SK-N-SH treated with all-trans-retinoic acid at 6 μM for 48 hours (cell line): ENCODE data around the gene ASPN.

ENCODE experiments used
- CSDC2 ChIP-seq: fragments of 250-450 bp; sonication (Bioruptor Pico); IDR thresholded peaks from 2 replicates; pipeline ENCODE4 v1.5.0; 2020; ENCODE audit warnings: mild to moderate bottlenecking, moderate library complexity
- GLIS3 ChIP-seq: fragments of 250-450 bp; sonication (Bioruptor Pico); IDR thresholded peaks from 2 replicates; pipeline ENCODE4 v1.5.0; 2020; ENCODE audit warnings: mild to moderate bottlenecking, moderate library complexity
- ISL1 ChIP-seq: fragments of 250-450 bp; sonication (Bioruptor Pico); IDR thresholded peaks from 2 replicates; pipeline ENCODE4 v2.1.2; 2022; ENCODE audit warnings: mild to moderate bottlenecking, moderate library complexity
- OSR1 ChIP-seq: fragments of 250-450 bp; sonication (Bioruptor Pico); IDR thresholded peaks from 2 replicates; pipeline ENCODE4 v1.8.0; 2022; ENCODE audit warnings: moderate library complexity, mild to moderate bottlenecking, inconsistent platforms
- PATZ1 ChIP-seq: fragments of 250-450 bp; sonication (Bioruptor Pico); IDR thresholded peaks from 2 replicates; pipeline ENCODE4 v1.8.0; 2020; ENCODE audit warnings: mild to moderate bottlenecking, moderate library complexity, borderline replicate concordance
- RARB ChIP-seq: fragments of 250-450 bp; sonication (Bioruptor Pico); IDR thresholded peaks from 2 replicates; pipeline ENCODE4 v1.8.0; 2021; ENCODE audit warnings: mild to moderate bottlenecking, moderate library complexity
- SNAI2 ChIP-seq: fragments of 250-450 bp; sonication (Bioruptor Pico); IDR thresholded peaks from 2 replicates; pipeline ENCODE4 v1.5.0; 2020; ENCODE audit warnings: mild to moderate bottlenecking, moderate library complexity
- TCF4 ChIP-seq: fragments of 250-450 bp; sonication (Bioruptor Pico); IDR thresholded peaks from 2 replicates; pipeline ENCODE4 v1.8.0; 2021; ENCODE audit warnings: mild to moderate bottlenecking, moderate library complexity, borderline replicate concordance
- ZNF8 ChIP-seq: fragments of 450-650 bp; formaldehyde crosslinking; IDR thresholded peaks from 2 replicates; pipeline ENCODE4 v1.5.0; 2020; ENCODE audit warnings: mild to moderate bottlenecking, moderate library complexity
- TF ChIP-seq, protein P1 (sequence below): fragments of 250-450 bp; sonication (Bioruptor Pico); IDR thresholded peaks from 2 replicates; pipeline ENCODE4 v1.5.1; 2020; ENCODE audit warnings: low read depth, mild to moderate bottlenecking, moderate library complexity
- TF ChIP-seq, protein P2 (sequence below): fragments of 250-450 bp; sonication (Bioruptor Pico); IDR thresholded peaks from 2 replicates; pipeline ENCODE4 v1.8.0; 2021; ENCODE audit warnings: low read depth, mild to moderate bottlenecking, moderate library complexity, borderline replicate concordance
- TF ChIP-seq, protein P3 (sequence below): fragments of 250-450 bp; sonication (Bioruptor Pico); IDR thresholded peaks from 2 replicates; pipeline ENCODE4 v1.5.0; 2020; ENCODE audit warnings: mild to moderate bottlenecking, moderate library complexity

GRCh38 chr9:92446536-92446935 is 35.8 kb downstream of the ASPN start:
- no peak for TF ChIP-seq CSDC2 (CRISPR knock-in tag)
- TF ChIP-seq, protein P1, sequence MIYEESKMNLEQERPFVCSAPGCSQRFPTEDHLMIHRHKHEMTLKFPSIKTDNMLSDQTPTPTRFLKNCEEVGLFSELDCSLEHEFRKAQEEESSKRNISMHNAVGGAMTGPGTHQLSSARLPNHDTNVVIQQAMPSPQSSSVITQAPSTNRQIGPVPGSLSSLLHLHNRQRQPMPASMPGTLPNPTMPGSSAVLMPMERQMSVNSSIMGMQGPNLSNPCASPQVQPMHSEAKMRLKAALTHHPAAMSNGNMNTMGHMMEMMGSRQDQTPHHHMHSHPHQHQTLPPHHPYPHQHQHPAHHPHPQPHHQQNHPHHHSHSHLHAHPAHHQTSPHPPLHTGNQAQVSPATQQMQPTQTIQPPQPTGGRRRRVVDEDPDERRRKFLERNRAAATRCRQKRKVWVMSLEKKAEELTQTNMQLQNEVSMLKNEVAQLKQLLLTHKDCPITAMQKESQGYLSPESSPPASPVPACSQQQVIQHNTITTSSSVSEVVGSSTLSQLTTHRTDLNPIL, result no peak
- TF ChIP-seq, protein P2, sequence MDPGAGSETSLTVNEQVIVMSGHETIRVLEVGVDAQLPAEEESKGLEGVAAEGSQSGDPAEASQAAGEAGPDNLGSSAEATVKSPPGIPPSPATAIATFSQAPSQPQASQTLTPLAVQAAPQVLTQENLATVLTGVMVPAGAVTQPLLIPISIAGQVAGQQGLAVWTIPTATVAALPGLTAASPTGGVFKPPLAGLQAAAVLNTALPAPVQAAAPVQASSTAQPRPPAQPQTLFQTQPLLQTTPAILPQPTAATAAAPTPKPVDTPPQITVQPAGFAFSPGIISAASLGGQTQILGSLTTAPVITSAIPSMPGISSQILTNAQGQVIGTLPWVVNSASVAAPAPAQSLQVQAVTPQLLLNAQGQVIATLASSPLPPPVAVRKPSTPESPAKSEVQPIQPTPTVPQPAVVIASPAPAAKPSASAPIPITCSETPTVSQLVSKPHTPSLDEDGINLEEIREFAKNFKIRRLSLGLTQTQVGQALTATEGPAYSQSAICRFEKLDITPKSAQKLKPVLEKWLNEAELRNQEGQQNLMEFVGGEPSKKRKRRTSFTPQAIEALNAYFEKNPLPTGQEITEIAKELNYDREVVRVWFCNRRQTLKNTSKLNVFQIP (CRISPR knock-in tag), result no peak
- TF ChIP-seq GLIS3, result no peak
- no peak for TF ChIP-seq ISL1 (CRISPR knock-in tag)
- TF ChIP-seq OSR1, result no peak
- TF ChIP-seq ZNF8 (CRISPR knock-in tag), result no peak
- TF ChIP-seq PATZ1 (CRISPR knock-in tag), result no peak
- TF ChIP-seq TCF4 (CRISPR knock-in tag), result no peak
- TF ChIP-seq, protein P3, sequence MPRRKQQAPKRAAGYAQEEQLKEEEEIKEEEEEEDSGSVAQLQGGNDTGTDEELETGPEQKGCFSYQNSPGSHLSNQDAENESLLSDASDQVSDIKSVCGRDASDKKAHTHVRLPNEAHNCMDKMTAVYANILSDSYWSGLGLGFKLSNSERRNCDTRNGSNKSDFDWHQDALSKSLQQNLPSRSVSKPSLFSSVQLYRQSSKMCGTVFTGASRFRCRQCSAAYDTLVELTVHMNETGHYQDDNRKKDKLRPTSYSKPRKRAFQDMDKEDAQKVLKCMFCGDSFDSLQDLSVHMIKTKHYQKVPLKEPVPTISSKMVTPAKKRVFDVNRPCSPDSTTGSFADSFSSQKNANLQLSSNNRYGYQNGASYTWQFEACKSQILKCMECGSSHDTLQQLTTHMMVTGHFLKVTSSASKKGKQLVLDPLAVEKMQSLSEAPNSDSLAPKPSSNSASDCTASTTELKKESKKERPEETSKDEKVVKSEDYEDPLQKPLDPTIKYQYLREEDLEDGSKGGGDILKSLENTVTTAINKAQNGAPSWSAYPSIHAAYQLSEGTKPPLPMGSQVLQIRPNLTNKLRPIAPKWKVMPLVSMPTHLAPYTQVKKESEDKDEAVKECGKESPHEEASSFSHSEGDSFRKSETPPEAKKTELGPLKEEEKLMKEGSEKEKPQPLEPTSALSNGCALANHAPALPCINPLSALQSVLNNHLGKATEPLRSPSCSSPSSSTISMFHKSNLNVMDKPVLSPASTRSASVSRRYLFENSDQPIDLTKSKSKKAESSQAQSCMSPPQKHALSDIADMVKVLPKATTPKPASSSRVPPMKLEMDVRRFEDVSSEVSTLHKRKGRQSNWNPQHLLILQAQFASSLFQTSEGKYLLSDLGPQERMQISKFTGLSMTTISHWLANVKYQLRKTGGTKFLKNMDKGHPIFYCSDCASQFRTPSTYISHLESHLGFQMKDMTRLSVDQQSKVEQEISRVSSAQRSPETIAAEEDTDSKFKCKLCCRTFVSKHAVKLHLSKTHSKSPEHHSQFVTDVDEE (CRISPR knock-in tag), result no peak
- TF ChIP-seq RARB (CRISPR knock-in tag), result no peak
- no peak for TF ChIP-seq SNAI2
